ENCODE data around the gene PCDHGA1.
A peak's percentile ranks its signal among the peaks of the same experiment; 100 is the strongest.
"Not testable (repeated sequence)": the region's sequence is repeated elsewhere in the genome, so short reads cannot be mapped to it uniquely, and the experiment has no call there.

The PCDHGA1 gene

DNA sequence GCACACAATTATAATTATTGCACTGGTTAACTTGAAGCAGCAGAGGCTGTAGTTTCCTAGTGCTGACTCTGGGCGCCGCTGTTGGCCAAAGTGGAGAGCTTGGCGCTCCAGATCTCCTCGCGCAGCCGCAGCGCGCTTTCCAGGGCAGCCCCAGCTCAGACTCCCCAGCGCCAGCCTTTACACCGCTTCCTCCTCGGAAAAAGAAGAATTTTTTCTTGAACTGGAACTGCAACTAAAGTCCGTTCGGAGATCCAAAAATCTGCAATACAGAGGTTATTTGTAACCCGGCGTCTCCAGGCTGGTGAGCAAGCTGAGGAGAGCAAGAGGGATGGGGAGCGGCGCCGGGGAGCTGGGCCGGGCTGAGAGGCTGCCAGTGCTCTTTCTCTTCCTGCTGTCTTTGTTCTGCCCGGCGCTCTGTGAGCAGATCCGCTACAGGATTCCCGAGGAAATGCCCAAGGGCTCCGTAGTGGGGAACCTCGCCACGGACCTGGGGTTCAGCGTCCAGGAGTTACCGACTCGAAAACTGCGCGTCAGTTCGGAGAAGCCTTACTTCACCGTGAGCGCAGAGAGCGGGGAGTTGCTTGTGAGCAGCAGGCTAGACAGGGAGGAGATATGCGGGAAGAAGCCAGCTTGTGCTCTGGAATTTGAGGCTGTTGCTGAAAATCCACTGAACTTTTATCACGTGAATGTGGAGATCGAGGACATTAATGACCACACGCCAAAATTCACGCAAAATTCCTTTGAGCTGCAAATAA lies 57.4 kb downstream of the PCDHGA1 start, which contains the start of gene PCDHGB4:
Gene PCDHGB4, plus strand, starts transcription at position 142 of the 755 bp plus-strand sequence. Its CDS starts 187 bp downstream, at position 329.
- H3K4me3 Mint-ChIP-seq, result peak within 1 kb of the TSS; percentile 56 to 57

DNA sequence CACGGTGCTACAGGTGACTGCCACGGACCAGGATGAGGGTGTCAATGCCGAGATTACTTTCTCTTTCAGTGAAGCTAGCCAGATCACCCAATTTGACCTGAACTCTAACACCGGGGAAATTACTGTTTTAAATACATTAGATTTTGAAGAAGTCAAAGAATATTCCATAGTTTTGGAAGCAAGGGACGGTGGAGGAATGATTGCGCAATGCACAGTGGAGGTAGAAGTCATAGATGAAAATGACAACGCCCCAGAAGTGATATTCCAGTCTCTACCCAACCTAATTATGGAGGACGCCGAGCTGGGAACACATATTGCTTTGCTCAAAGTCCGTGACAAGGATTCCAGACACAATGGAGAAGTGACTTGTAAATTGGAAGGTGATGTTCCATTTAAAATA lies 58.3 kb downstream of the PCDHGA1 start:
- DNase-seq (no peak), ATAC-seq (no peak)
- H3K9me3 Mint-ChIP-seq, result peaks cover 24 to 41% of the 10 kb centered on the region in 2 donors
- peak overlapping the region in 1 of 2 donors; percentile 15 for H3K4me3 Mint-ChIP-seq
- no peaks in the 10 kb centered on the region for H3K4me1 Mint-ChIP-seq
- H3K27ac Mint-ChIP-seq, result no peak overlapping the region
- peaks cover 83% of the 10 kb centered on the region for H3K27me3 Mint-ChIP-seq

More for the DNA sequence above, 57.4 kb downstream of the PCDHGA1 start, which contains the start of gene PCDHGB4:
- not testable (repeated sequence) for H3K4me1 Mint-ChIP-seq
- Mint-ChIP-seq H3K9me3 (peaks cover 24 to 48% of the 10 kb centered on the region in 2 donors), H3K27ac (peak within 1 kb of the TSS in 1 of 2 donors; percentile 6), H3K27me3 (peaks cover 83% of the 10 kb centered on the region)
- ATAC-seq, result peak; percentile 81
- peak in 1 of 2 donors; percentile 35 for DNase-seq

DNA sequence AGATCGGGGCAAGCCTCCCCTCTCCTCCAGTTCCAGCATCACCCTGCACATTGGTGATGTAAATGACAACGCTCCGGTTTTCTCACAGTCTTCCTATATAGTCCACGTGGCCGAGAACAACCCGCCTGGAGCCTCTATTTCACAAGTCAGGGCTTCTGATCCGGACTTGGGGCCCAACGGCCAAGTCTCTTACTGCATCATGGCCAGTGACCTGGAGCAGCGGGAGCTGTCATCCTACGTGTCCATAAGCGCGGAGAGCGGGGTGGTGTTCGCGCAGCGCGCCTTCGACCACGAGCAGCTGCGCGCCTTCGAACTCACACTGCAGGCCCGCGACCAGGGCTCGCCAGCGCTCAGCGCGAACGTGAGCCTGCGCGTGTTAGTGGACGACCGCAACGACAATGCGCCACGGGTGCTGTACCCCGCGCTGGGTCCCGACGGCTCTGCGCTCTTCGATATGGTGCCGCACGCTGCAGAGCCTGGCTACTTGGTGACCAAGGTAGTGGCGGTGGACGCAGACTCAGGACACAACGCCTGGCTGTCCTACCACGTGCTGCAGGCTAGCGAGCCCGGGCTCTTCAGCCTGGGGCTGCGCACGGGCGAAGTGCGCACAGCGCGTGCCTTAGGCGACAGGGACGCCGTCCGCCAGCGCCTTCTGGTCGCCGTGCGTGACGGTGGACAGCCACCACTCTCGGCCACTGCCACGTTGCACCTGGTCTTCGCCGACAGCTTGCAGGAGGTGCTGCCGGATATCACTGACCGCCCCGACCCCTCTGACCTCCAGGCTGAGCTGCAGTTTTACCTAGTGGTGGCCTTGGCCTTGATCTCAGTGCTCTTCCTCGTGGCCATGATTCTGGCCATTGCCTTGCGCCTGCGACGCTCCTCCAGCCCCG lies 59.1 kb downstream of the PCDHGA1 start:
- no peaks in the 10 kb centered on the region for H3K4me1 Mint-ChIP-seq
- no peak for DNase-seq
- H3K9me3 Mint-ChIP-seq, result peaks cover 29 to 46% of the 10 kb centered on the region in 2 donors
- H3K4me3 Mint-ChIP-seq, result no peak overlapping the region
- no peak overlapping the region for H3K27ac Mint-ChIP-seq
- no peak for ATAC-seq
- H3K27me3 Mint-ChIP-seq, result peaks cover 83% of the 10 kb centered on the region

DNA sequence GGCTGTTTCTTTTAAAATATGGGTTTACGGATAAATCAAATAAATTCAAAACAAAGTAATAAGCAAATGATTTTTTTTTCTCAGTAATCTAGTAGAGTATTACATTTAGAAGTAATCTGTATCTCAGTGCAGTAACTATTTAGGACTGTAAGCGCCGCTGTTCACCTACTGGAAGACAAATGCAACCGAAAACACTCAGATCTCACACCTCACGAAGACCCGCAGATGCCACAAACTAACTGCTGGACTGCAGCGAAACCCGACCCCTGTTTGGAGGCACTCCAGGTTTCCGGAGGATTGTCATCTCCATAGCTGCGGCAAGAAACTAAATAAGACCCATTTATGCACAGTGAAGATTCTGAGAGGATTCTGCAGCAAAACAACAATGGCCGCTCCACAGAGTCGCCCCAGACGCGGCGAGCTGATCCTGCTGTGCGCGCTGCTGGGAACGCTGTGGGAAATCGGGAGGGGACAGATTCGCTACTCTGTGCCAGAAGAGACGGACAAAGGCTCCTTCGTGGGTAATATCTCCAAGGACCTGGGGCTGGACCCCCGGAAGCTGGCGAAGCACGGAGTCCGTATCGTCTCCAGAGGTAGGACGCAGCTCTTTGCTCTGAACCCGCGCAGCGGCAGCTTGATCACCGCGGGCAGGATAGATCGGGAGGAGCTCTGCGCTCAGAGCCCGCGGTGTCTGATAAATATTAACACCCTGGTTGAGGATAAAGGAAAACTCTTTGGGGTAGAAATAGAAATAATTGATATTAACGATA lies 62.3 kb downstream of the PCDHGA1 start, which contains the start of gene PCDHGA8:
Gene PCDHGA8, plus strand, starts transcription at position 205 of the 770 bp plus-strand sequence. Its CDS starts 181 bp downstream, at position 386.
- no peak within 1 kb of the TSS for H3K4me3 Mint-ChIP-seq
- ATAC-seq, result no peak
- peak within 1 kb of the TSS in 1 of 2 donors; percentile 86 for H3K27ac Mint-ChIP-seq
- peaks cover 81% of the 10 kb centered on the region for H3K27me3 Mint-ChIP-seq
- H3K4me1 Mint-ChIP-seq, result no peaks in the 10 kb centered on the region
- peaks cover 25 to 38% of the 10 kb centered on the region in 2 donors for H3K9me3 Mint-ChIP-seq
- DNase-seq, result no peak

DNA sequence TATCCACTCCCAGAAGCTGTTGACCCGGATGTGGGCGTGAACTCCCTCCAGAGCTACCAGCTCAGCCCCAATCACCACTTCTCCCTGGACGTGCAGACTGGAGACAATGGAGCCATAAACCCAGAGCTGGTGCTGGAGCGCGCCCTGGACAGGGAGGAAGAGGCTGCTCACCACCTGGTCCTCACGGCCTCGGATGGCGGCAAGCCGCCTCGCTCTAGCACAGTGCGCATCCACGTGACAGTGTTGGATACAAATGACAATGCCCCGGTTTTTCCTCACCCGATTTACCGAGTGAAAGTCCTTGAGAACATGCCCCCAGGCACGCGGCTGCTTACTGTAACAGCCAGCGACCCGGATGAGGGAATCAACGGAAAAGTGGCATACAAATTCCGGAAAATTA lies 63.0 kb downstream of the PCDHGA1 start:
- H3K9me3 Mint-ChIP-seq, result peaks cover 23 to 36% of the 10 kb centered on the region in 2 donors
- H3K4me3 Mint-ChIP-seq, result no peak overlapping the region
- no peak for ATAC-seq
- no peaks in the 10 kb centered on the region for H3K4me1 Mint-ChIP-seq
- peaks cover 77% of the 10 kb centered on the region for H3K27me3 Mint-ChIP-seq
- DNase-seq, result no peak
- H3K27ac Mint-ChIP-seq, result no peak overlapping the region

DNA sequence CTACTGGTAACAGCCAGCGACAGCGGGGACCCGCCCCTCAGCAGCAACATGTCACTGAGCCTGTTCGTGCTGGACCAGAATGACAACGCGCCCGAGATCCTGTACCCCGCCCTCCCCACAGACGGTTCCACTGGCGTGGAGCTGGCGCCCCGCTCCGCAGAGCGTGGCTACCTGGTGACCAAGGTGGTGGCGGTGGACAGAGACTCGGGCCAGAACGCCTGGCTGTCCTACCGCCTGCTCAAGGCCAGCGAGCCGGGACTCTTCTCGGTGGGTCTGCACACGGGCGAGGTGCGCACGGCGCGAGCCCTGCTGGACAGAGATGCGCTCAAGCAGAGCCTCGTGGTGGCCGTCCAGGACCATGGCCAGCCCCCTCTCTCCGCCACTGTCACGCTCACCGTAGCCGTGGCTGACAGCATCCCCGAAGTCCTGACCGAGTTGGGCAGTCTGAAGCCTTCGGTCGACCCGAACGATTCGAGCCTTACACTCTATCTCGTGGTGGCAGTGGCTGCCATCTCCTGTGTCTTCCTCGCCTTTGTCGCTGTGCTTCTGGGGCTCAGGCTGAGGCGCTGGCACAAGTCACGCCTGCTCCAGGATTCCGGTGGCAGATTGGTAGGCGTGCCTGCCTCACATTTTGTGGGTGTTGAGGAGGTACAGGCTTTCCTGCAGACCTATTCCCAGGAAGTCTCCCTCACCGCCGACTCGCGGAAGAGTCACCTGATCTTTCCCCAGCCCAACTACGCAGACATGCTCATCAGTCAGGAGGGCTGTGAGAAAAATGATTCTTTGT lies 64.3 kb downstream of the PCDHGA1 start:
- Mint-ChIP-seq H3K27me3 (peaks cover 77% of the 10 kb centered on the region), H3K9me3 (peaks cover 20 to 34% of the 10 kb centered on the region in 2 donors)
- ATAC-seq, H3K4me1 Mint-ChIP-seq, H3K4me3 Mint-ChIP-seq, DNase-seq, H3K27ac Mint-ChIP-seq: not testable (repeated sequence)

DNA sequence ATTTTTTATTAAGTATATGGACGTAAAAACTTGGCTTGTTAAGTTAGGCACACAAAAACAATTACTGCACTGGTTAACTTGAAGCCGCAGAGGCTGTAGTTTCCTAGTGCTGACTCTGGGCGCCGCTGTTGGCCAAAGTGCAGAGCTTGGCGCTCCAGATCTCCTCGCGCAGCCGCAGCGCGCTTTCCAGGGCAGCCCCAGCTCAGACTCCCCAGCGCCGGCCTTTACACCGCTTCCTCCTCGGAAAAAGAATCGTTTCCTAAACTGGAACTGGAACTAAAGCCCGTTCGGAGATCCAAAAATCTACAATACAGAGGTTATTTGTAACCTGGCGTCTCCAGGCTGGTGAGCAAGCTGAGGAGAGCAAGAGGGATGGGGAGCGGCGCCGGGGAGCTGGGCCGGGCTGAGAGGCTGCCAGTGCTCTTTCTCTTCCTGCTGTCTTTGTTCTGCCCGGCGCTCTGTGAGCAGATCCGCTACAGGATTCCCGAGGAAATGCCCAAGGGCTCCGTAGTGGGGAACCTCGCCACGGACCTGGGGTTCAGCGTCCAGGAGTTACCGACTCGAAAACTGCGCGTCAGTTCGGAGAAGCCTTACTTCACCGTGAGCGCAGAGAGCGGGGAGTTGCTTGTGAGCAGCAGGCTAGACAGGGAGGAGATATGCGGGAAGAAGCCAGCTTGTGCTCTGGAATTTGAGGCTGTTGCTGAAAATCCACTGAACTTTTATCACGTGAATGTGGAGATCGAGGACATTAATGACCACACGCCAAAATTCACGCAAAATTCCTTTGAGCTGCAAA lies 67.6 kb downstream of the PCDHGA1 start, which contains the start of gene PCDHGB5:
Gene PCDHGB5, plus strand, starts transcription at position 192 of the 796 bp plus-strand sequence. Its CDS starts 181 bp downstream, at position 373.
- peak within 1 kb of the TSS; percentile 67 to 69 for H3K4me3 Mint-ChIP-seq
- peak within 1 kb of the TSS; percentile 33 to 42 for H3K27ac Mint-ChIP-seq
- peak; percentile 92 for ATAC-seq
- DNase-seq, result peak in 1 of 2 donors; percentile 51
- H3K9me3 Mint-ChIP-seq, result peaks cover 11 to 32% of the 10 kb centered on the region in 2 donors
- not testable (repeated sequence) for H3K4me1 Mint-ChIP-seq
- peaks cover 79% of the 10 kb centered on the region for H3K27me3 Mint-ChIP-seq

DNA sequence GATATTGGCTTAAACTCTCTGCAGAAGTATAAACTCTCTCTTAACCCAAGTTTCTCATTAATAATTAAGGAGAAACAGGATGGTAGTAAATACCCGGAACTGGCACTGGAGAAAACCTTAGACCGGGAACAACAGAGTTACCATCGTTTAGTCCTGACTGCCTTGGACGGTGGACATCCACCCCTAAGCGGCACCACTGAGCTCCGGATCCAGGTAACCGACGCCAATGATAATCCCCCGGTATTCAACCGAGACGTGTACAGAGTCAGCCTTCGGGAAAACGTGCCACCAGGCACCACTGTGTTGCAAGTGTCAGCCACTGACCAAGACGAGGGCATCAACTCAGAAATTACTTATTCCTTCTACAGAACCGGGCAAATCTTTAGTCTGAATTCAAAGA lies 68.3 kb downstream of the PCDHGA1 start:
- DNase-seq (no peak), ATAC-seq (no peak)
- no peak overlapping the region for H3K4me3 Mint-ChIP-seq
- peaks cover 9% of the 10 kb centered on the region for H3K4me1 Mint-ChIP-seq
- peaks cover 11 to 38% of the 10 kb centered on the region in 2 donors for H3K9me3 Mint-ChIP-seq
- peak overlapping the region in 1 of 2 donors; percentile 42 for H3K27ac Mint-ChIP-seq
- H3K27me3 Mint-ChIP-seq, result peaks cover 79% of the 10 kb centered on the region

DNA sequence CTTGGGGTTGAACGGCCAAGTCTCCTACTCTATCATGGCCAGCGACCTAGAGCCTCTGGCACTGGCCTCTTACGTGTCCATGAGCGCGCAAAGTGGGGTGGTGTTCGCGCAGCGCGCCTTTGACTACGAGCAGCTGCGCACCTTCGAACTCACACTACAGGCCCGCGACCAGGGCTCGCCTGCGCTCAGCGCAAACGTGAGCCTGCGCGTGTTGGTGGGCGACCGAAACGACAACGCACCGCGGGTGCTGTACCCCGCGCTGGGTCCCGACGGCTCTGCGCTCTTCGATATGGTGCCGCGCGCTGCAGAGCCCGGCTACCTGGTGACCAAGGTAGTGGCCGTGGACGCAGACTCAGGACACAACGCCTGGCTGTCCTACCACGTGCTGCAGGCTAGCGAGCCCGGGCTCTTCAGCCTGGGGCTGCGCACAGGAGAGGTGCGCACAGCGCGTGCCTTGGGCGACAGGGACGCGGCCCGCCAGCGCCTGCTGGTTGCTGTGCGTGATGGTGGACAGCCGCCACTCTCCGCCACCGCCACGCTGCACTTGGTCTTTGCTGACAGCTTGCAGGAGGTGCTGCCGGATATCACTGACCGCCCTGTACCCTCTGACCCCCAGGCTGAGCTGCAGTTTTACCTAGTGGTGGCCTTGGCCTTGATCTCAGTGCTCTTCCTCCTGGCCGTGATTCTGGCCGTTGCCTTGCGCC lies 69.4 kb downstream of the PCDHGA1 start:
- Mint-ChIP-seq H3K4me1 (peaks cover 9% of the 10 kb centered on the region), H3K27me3 (peaks cover 79% of the 10 kb centered on the region), H3K4me3 (no peak overlapping the region), H3K9me3 (peaks cover 5 to 34% of the 10 kb centered on the region in 2 donors), H3K27ac (no peak overlapping the region)
- ATAC-seq (no peak), DNase-seq (no peak)

DNA sequence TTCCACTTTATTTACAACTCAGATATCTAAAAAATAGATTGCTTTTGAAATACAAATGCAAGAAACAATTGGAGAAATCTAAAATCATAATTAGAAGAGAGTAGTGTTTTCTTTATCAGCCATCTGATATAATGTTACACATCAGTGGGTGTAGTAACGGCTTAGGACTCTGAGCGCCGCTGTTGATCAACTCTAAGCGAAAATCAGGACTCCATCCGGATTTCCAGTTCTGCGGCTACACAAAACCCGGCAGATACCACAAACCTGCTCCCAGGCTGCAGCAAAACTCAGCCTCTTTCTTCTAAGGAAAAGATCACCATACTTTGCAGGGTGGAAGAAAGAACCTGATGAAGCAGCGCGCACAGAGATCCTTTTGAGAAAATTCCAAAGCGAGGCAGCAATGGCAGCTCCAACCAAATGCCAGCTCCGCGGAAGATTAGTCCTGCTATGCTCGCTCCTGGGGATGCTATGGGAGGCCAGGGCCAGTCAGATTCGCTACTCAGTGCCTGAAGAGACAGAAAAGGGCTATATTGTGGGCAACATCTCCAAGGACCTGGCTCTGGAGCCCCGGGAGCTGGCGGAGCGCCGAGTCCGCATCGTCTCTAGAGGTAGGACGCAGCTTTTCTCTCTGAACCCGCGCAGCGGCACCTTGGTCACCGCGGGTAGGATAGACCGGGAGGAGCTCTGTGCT lies 72.4 kb downstream of the PCDHGA1 start, which contains the start of gene PCDHGA9:
Gene PCDHGA9, plus strand, starts transcription at position 226 of the 691 bp plus-strand sequence. Its CDS starts 175 bp downstream, at position 401.
- ATAC-seq (no peak), DNase-seq (no peak)
- peaks cover 5 to 46% of the 10 kb centered on the region in 2 donors for H3K9me3 Mint-ChIP-seq
- peaks cover 9% of the 10 kb centered on the region for H3K4me1 Mint-ChIP-seq
- H3K4me3 Mint-ChIP-seq, result peak within 1 kb of the TSS; percentile 44 to 62
- peaks cover 80% of the 10 kb centered on the region for H3K27me3 Mint-ChIP-seq
- H3K27ac Mint-ChIP-seq, result no peak within 1 kb of the TSS

DNA sequence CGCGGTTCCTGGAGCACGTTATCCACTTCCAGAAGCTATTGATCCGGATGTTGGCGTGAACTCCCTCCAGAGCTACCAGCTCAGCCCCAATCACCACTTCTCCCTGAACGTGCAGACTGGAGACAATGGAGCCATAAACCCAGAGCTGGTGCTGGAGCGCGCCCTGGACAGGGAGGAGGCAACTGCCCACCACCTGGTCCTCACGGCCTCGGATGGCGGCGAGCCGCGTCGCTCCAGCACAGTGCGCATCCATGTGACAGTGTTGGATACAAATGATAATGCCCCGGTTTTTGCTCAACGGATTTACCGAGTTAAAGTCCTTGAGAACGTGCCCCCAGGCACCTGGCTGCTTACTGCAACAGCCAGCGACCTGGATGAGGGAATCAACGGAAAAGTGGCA lies 73.1 kb downstream of the PCDHGA1 start:
- Mint-ChIP-seq H3K27ac (no peak overlapping the region), H3K4me1 (peaks cover 16% of the 10 kb centered on the region), H3K27me3 (peaks cover 86% of the 10 kb centered on the region)

DNA sequence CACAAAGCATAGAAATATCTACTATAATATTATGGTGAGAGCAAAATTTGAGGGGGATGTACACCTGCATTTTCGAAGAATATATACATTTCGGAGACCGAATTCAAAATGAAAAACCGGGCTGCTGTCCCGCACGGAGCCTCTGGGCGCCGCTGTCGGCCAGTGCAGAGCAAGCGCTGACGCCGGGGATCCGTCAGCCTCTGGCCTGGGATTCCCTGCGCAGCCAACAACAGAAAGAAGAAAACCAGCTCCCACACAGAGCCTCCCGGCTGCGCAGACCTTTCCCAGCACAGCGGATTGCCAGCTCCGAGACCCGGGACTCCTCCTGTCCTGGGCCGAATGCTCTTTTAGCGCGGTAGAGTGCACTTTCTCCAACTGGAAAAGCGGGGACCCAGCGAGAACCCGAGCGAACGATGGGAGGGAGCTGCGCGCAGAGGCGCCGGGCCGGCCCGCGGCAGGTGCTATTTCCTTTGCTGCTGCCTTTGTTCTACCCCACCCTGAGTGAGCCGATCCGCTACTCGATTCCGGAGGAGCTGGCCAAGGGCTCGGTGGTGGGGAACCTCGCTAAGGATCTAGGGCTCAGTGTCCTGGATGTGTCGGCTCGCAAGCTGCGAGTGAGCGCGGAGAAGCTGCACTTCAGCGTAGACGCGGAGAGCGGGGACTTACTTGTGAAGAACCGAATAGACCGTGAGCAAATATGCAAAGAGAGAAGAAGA lies 77.6 kb downstream of the PCDHGA1 start, which contains the start of gene PCDHGB6:
Gene PCDHGB6, plus strand, starts transcription at position 232 of the 716 bp plus-strand sequence. Its CDS starts 182 bp downstream, at position 414.
- Mint-ChIP-seq H3K27me3 (peaks cover 79% of the 10 kb centered on the region), H3K9me3 (peaks cover 10 to 49% of the 10 kb centered on the region in 2 donors), H3K4me1 (peaks cover 13% of the 10 kb centered on the region), H3K4me3 (peak within 1 kb of the TSS; percentile 73 to 81), H3K27ac (peak within 1 kb of the TSS in 1 of 2 donors; percentile 9)
- DNase-seq, result peak in 1 of 2 donors; percentile 52
- peak; percentile 76 for ATAC-seq

More for the DNA sequence above, 73.1 kb downstream of the PCDHGA1 start:
- Mint-ChIP-seq H3K4me3 (peak overlapping the region in 1 of 2 donors; percentile 62), H3K9me3 (peaks cover 5 to 53% of the 10 kb centered on the region in 2 donors)
- no peak for ATAC-seq
- no peak for DNase-seq

All from stimulated activated naive CD8-positive, alpha-beta T cell treated with anti-CD3 and anti-CD28 coated beads, Interleukin-15, amount 100 ng/mL, for 72 hours (primary cell).